K562 (cell line): ENCODE results near the gene SHF. TPM values are rescaled to one million over a fixed set of nuclear protein-coding genes. Genes with fewer than 3 reads are reported as not detected.

ENCODE experiments used
- BCL6 ChIP-seq: fragments of 250-450 bp; sonication (Bioruptor Pico); IDR thresholded peaks from 2 replicates; pipeline ENCODE4 v1.4.0; 2020
- CBX2 ChIP-seq: fragments of 200-600 bp; sonication (generic); IDR thresholded peaks from one replicate; pipeline ENCODE4 v1.6.1; 2012; ENCODE audit warnings: mild to moderate bottlenecking, low read length, inconsistent platforms; ENCODE audit not compliant: insufficient read depth, poor library complexity, severe bottlenecking
- EWSR1 ChIP-seq: fragments of 450-650 bp; IDR thresholded peaks from 2 replicates; pipeline ENCODE4 v1.6.1; 2018; ENCODE audit warnings: borderline replicate concordance, mild to moderate bottlenecking, low read depth, moderate library complexity; ENCODE audit not compliant: partially characterized antibody
- KAT8 ChIP-seq: fragments of 450-650 bp; IDR thresholded peaks from 2 replicates; pipeline ENCODE4 v1.6.1; 2016; ENCODE audit warnings: low read depth, mild to moderate bottlenecking
- L3MBTL2 ChIP-seq: fragments of 450-650 bp; IDR thresholded peaks from 2 replicates; pipeline ENCODE4 v1.6.1; 2016; ENCODE audit warnings: mild to moderate bottlenecking, moderate library complexity
- MEIS2 ChIP-seq: fragments of 450-650 bp; IDR thresholded peaks from 2 replicates; pipeline ENCODE4 v1.6.1; 2014; ENCODE audit warnings: mild to moderate bottlenecking; ENCODE audit not compliant: partially characterized antibody
- NCOA4 ChIP-seq: fragments of 450-650 bp; IDR thresholded peaks from 2 replicates; pipeline ENCODE4 v1.6.1; 2018; ENCODE audit warnings: mild to moderate bottlenecking; ENCODE audit not compliant: partially characterized antibody
- NEUROD1 ChIP-seq: fragments of 150-350 bp; IDR thresholded peaks from 2 replicates; pipeline ENCODE4 v1.6.1; 2014; ENCODE audit warnings: borderline replicate concordance, low read length, low read depth; ENCODE audit not compliant: partially characterized antibody
- NFATC3 ChIP-seq: fragments of 450-650 bp; IDR thresholded peaks from 2 replicates; pipeline ENCODE4 v1.6.1; 2017; ENCODE audit warnings: mild to moderate bottlenecking
- NFIX ChIP-seq: fragments of 250-450 bp; sonication (Bioruptor Pico); IDR thresholded peaks from 2 replicates; pipeline ENCODE4 v1.4.0; 2020; ENCODE audit warnings: low read depth, mild to moderate bottlenecking, moderate library complexity
- SRSF9 ChIP-seq: fragments of 200-400 bp; formaldehyde crosslinking; IDR thresholded peaks from 2 replicates; pipeline ENCODE4 v1.6.1; 2017; ENCODE audit warnings: low read depth, low read length, borderline replicate concordance
- ZBTB8A ChIP-seq: fragments of 450-650 bp; IDR thresholded peaks from 2 replicates; pipeline ENCODE4 v1.6.1; 2018; ENCODE audit warnings: mild to moderate bottlenecking, moderate library complexity; ENCODE audit not compliant: partially characterized antibody
- ZFP36 ChIP-seq: fragments of 150-350 bp; IDR thresholded peaks from 2 replicates; pipeline ENCODE4 v1.6.1; 2018; ENCODE audit warnings: low read length, low read depth; ENCODE audit not compliant: partially characterized antibody
- ZKSCAN1 ChIP-seq: fragments of 150-350 bp; IDR thresholded peaks from 2 replicates; pipeline ENCODE4 v1.6.1; 2016; ENCODE audit warnings: low read depth, low read length
- ZNF3 ChIP-seq: fragments of 250-450 bp; sonication (Bioruptor Pico); IDR thresholded peaks from 2 replicates; pipeline ENCODE4 v1.5.0; 2021; ENCODE audit warnings: mild to moderate bottlenecking, moderate library complexity
- ZNF77 ChIP-seq: fragments of 250-450 bp; sonication (Bioruptor Pico); IDR thresholded peaks from 2 replicates; pipeline ENCODE4 v1.5.0; 2020
- ZNF785 ChIP-seq: fragments of 250-450 bp; sonication (Bioruptor Pico); IDR thresholded peaks from 2 replicates; pipeline ENCODE4 v1.4.0; 2020; ENCODE audit warnings: mild to moderate bottlenecking
- polyA plus RNA-seq, 8 experiments: library from polyadenylated mRNA; depleted of rRNA in 4 of 8; stranded (reverse) in 5 of 8; unstranded in 3 of 8; fragments of >200 nt; fragmentation: Nextera tagmentation in 2 of 8; fragmentation: Illumina TruSeq in 1 of 8; extraction: Ambion mirVana in 2 of 8; extraction: Trizol in 1 of 8; gene quantifications; 2 replicates each; pipeline versions ENCODE4 v1.2.1 to v1.2.3, GENCODE V29; 2011 to 2014; ENCODE audit warnings: inconsistent platforms in 1 of 8, missing spikeins in 1 of 8
- total RNA-seq, 7 experiments: library from RNA; depleted of rRNA in 6 of 7; stranded (reverse); fragments of >200 nt in 6 of 7; fragmentation: Illumina TruSeq in 2 of 7; extraction: Trizol in 2 of 7; gene quantifications; 2 replicates each; pipeline versions ENCODE4 v1.2.1 to v1.2.3, GENCODE V29; 2011 to 2021; ENCODE audit warnings: low replicate concordance in 1 of 7
- TF ChIP-seq, protein P1 (sequence below): sonication (generic); formaldehyde crosslinking; IDR thresholded peaks from 2 replicates; pipeline ENCODE4 v1.5.0; 2020; ENCODE audit warnings: missing genetic modification reagents
- TF ChIP-seq, protein P2 (sequence below): fragments of 450-650 bp; IDR thresholded peaks from 2 replicates; pipeline ENCODE4 v1.6.1; 2016; ENCODE audit warnings: borderline replicate concordance
- TF ChIP-seq, protein P3 (sequence below): fragments of 250-450 bp; sonication (Bioruptor Pico); IDR thresholded peaks from 2 replicates; pipeline ENCODE4 v1.4.0; 2020; ENCODE audit warnings: mild to moderate bottlenecking, moderate library complexity
- TF ChIP-seq, protein P4 (sequence below): sonication (generic); formaldehyde crosslinking; IDR thresholded peaks from 2 replicates; pipeline ENCODE4 v1.8.1; 2022; ENCODE audit warnings: missing genetic modification reagents

SHF gene
- total and polyA plus RNA-seq, 9 of the 15 experiments (the other 6 are each of a cell fraction or from before 2014, with no cell fraction given) = 0.51 to 2.2 (median 0.85) TPM; not detected in 2

DNA sequence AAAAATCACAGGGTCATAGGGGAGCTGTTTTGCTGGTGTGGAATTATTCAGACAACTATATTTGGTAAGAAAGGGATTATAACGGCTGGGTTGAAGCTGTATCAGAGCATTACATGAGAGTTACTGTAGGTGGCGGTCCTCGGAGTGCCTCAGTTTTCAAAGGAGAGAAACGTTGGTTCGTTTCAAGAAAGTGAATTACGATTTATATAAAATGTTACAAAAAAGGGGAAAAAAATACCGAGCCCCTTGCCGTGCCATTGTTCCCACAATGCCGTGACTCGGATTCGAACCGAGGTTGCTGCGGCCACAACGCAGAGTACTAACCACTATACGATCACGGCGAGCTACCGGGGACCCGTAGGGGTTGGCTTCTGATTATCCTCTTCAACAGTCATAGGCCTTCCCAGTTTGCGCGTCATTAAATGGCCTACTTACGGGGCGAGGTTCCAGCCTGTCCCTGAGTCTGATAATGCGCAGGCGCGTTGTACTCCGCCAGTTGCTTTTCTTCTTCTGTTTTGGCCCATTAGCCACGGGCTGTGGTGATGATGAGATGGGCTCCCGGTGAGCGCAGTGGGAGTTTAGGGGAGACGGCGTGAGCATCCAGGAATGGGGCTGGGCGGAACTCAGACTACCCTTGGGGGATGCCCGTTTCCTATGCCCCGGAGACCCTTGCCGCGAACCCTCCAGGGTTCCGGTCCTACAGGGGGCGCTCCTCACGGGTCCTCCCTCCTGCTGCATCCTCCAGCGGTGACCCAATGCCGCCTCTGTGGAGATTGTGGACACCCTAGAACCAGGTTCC, 10.8 kb upstream of the SHF start (continued):
- TF ChIP-seq, protein P1, sequence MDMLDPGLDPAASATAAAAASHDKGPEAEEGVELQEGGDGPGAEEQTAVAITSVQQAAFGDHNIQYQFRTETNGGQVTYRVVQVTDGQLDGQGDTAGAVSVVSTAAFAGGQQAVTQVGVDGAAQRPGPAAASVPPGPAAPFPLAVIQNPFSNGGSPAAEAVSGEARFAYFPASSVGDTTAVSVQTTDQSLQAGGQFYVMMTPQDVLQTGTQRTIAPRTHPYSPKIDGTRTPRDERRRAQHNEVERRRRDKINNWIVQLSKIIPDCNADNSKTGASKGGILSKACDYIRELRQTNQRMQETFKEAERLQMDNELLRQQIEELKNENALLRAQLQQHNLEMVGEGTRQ (CRISPR knock-in tag) = no peak
- TF ChIP-seq ZNF785 (CRISPR knock-in tag) (no peak), ZKSCAN1 (0 out of 2 replicates have a peak, but pooled peaks have one; percentile 45), MEIS2 (peak; percentile 45), ZNF3 (CRISPR knock-in tag) (no peak), NFATC3 (no peak), NCOA4 (no peak), ZNF77 (CRISPR knock-in tag) (no peak), L3MBTL2 (peak; percentile 58; the same call in 1 of the 2 replicates), ZBTB8A (peak; percentile 59), KAT8 (no peak), ZFP36 (no peak), SRSF9 (no peak), EWSR1 (no peak), BCL6 (no peak), NFIX (CRISPR knock-in tag) (no peak), NEUROD1 (no peak), CBX2 (no peak)
- TF ChIP-seq, protein P2, sequence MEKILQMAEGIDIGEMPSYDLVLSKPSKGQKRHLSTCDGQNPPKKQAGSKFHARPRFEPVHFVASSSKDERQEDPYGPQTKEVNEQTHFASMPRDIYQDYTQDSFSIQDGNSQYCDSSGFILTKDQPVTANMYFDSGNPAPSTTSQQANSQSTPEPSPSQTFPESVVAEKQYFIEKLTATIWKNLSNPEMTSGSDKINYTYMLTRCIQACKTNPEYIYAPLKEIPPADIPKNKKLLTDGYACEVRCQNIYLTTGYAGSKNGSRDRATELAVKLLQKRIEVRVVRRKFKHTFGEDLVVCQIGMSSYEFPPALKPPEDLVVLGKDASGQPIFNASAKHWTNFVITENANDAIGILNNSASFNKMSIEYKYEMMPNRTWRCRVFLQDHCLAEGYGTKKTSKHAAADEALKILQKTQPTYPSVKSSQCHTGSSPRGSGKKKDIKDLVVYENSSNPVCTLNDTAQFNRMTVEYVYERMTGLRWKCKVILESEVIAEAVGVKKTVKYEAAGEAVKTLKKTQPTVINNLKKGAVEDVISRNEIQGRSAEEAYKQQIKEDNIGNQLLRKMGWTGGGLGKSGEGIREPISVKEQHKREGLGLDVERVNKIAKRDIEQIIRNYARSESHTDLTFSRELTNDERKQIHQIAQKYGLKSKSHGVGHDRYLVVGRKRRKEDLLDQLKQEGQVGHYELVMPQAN = peak; percentile 73; the same call in 1 of the 2 replicates
- TF ChIP-seq, protein P3, sequence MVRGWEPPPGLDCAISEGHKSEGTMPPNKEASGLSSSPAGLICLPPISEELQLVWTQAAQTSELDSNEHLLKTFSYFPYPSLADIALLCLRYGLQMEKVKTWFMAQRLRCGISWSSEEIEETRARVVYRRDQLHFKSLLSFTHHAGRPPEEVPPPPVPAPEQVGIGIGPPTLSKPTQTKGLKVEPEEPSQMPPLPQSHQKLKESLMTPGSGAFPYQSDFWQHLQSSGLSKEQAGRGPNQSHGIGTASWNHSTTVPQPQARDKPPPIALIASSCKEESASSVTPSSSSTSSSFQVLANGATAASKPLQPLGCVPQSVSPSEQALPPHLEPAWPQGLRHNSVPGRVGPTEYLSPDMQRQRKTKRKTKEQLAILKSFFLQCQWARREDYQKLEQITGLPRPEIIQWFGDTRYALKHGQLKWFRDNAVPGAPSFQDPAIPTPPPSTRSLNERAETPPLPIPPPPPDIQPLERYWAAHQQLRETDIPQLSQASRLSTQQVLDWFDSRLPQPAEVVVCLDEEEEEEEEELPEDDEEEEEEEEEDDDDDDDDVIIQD (CRISPR knock-in tag) = 0 out of 2 replicates have a peak, but pooled peaks have one; percentile 53
- TF ChIP-seq, protein P4, sequence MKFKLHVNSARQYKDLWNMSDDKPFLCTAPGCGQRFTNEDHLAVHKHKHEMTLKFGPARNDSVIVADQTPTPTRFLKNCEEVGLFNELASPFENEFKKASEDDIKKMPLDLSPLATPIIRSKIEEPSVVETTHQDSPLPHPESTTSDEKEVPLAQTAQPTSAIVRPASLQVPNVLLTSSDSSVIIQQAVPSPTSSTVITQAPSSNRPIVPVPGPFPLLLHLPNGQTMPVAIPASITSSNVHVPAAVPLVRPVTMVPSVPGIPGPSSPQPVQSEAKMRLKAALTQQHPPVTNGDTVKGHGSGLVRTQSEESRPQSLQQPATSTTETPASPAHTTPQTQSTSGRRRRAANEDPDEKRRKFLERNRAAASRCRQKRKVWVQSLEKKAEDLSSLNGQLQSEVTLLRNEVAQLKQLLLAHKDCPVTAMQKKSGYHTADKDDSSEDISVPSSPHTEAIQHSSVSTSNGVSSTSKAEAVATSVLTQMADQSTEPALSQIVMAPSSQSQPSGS (CRISPR knock-in tag) = no peak
- TF ChIP-seq, all 486 proteins: peak for 178
